ENCODE measurements around the gene PASD1.
"Not testable (repeated sequence)": the region's sequence is repeated elsewhere in the genome, so short reads cannot be mapped to it uniquely, and the experiment has no call there.

Gene PASD1

GRCh38 chrX:151680805-151681204 is 117.3 kb downstream of the PASD1 start:
- no peaks in the 10 kb centered on the region for H3K9me3 ChIP-seq (ENCODE audit: control insufficient read depth in 2 of 2, low read length in 2 of 2)
- H3K36me3 ChIP-seq (ENCODE audit: control insufficient read depth in 2 of 2, insufficient read depth in 2 of 2, low read length in 2 of 2) = no peaks in the 10 kb centered on the region
- H3K4me1 ChIP-seq (ENCODE audit: control insufficient read depth in 2 of 2, insufficient read depth in 2 of 2, low read length in 2 of 2) = no peaks in the 10 kb centered on the region
- peaks cover 0 to 9% of the 10 kb centered on the region in 2 donors for H3K27me3 ChIP-seq (ENCODE audit: control insufficient read depth in 2 of 2, insufficient read depth in 2 of 2, low read length in 2 of 2)
- no peak overlapping the region for H3K27ac ChIP-seq (ENCODE audit: low read depth in 2 of 2, low read length in 2 of 2)
- no peak overlapping the region for H3K9ac ChIP-seq (ENCODE audit: low read depth in 1 of 2, low read length in 2 of 2)
- no peak overlapping the region for H3K4me3 ChIP-seq (ENCODE audit: low read length in 2 of 2)

- Histone ChIP-seq H3K9me3 (ENCODE audit: control insufficient read depth in 2 of 2, low read length in 2 of 2) (no peaks in the 10 kb centered on the region), H3K27ac (ENCODE audit: low read depth in 2 of 2, low read length in 2 of 2) (no peak overlapping the region), H3K27me3 (ENCODE audit: control insufficient read depth in 2 of 2, insufficient read depth in 2 of 2, low read length in 2 of 2) (peaks cover 0 to 6% of the 10 kb centered on the region in 2 donors), H3K36me3 (ENCODE audit: control insufficient read depth in 2 of 2, insufficient read depth in 2 of 2, low read length in 2 of 2) (no peaks in the 10 kb centered on the region), H3K9ac (ENCODE audit: low read depth in 1 of 2, low read length in 2 of 2) (no peak overlapping the region), H3K4me1 (ENCODE audit: control insufficient read depth in 2 of 2, insufficient read depth in 2 of 2, low read length in 2 of 2) (no peaks in the 10 kb centered on the region), H3K4me3 (ENCODE audit: low read length in 2 of 2) (no peak overlapping the region)
Observed at GRCh38 chrX:151687635-151688034, 124.2 kb downstream of the PASD1 start.

GRCh38 chrX:151688695-151689094 is 125.2 kb downstream of the PASD1 start:
- H3K27me3 ChIP-seq (ENCODE audit: control insufficient read depth in 2 of 2, insufficient read depth in 2 of 2, low read length in 2 of 2) = peaks cover 0 to 5% of the 10 kb centered on the region in 2 donors

GRCh38 chrX:151692825-151693224 is 129.3 kb downstream of the PASD1 start:
- Histone ChIP-seq H3K4me1 (ENCODE audit: control insufficient read depth in 2 of 2, insufficient read depth in 2 of 2, low read length in 2 of 2) (no peaks in the 10 kb centered on the region), H3K9me3 (ENCODE audit: control insufficient read depth in 2 of 2, low read length in 2 of 2) (no peaks in the 10 kb centered on the region), H3K27me3 (ENCODE audit: control insufficient read depth in 2 of 2, insufficient read depth in 2 of 2, low read length in 2 of 2) (peaks cover 0 to 6% of the 10 kb centered on the region in 2 donors), H3K27ac (ENCODE audit: low read depth in 2 of 2, low read length in 2 of 2) (no peak overlapping the region), H3K4me3 (ENCODE audit: low read length in 2 of 2) (no peak overlapping the region), H3K9ac (ENCODE audit: low read depth in 1 of 2, low read length in 2 of 2) (no peak overlapping the region), H3K36me3 (ENCODE audit: control insufficient read depth in 2 of 2, insufficient read depth in 2 of 2, low read length in 2 of 2) (no peaks in the 10 kb centered on the region)

More at GRCh38 chrX:151688695-151689094, 125.2 kb downstream of the PASD1 start:
- Histone ChIP-seq H3K27ac (ENCODE audit: low read depth in 2 of 2, low read length in 2 of 2) (no peak overlapping the region), H3K4me1 (ENCODE audit: control insufficient read depth in 2 of 2, insufficient read depth in 2 of 2, low read length in 2 of 2) (no peaks in the 10 kb centered on the region), H3K9ac (ENCODE audit: low read depth in 1 of 2, low read length in 2 of 2) (no peak overlapping the region), H3K36me3 (ENCODE audit: control insufficient read depth in 2 of 2, insufficient read depth in 2 of 2, low read length in 2 of 2) (no peaks in the 10 kb centered on the region), H3K4me3 (ENCODE audit: low read length in 2 of 2) (no peak overlapping the region), H3K9me3 (ENCODE audit: control insufficient read depth in 2 of 2, low read length in 2 of 2) (no peaks in the 10 kb centered on the region)

- H3K9me3 ChIP-seq (ENCODE audit: control insufficient read depth in 2 of 2, low read length in 2 of 2) = no peaks in the 10 kb centered on the region
Observed at GRCh38 chrX:151694121-151694520, 130.6 kb downstream of the PASD1 start.

GRCh38 chrX:151694661-151695582 is 131.4 kb downstream of the PASD1 start, which contains the start of gene PRRG3:
PRRG3 (plus strand) TSS chrX:151695458; CDS start chrX:151698815, 3,357 bp downstream.
- Histone ChIP-seq H3K4me3 (ENCODE audit: low read length in 2 of 2) (no peak within 1 kb of the TSS), H3K36me3 (ENCODE audit: control insufficient read depth in 2 of 2, insufficient read depth in 2 of 2, low read length in 2 of 2) (no peaks in the 10 kb centered on the region), H3K4me1 (ENCODE audit: control insufficient read depth in 2 of 2, insufficient read depth in 2 of 2, low read length in 2 of 2) (no peaks in the 10 kb centered on the region), H3K27me3 (ENCODE audit: control insufficient read depth in 2 of 2, insufficient read depth in 2 of 2, low read length in 2 of 2) (peaks cover 0 to 6% of the 10 kb centered on the region in 2 donors), H3K9me3 (ENCODE audit: control insufficient read depth in 2 of 2, low read length in 2 of 2) (no peaks in the 10 kb centered on the region), H3K9ac (ENCODE audit: low read depth in 1 of 2, low read length in 2 of 2) (no peak within 1 kb of the TSS), H3K27ac (ENCODE audit: low read depth in 2 of 2, low read length in 2 of 2) (no peak within 1 kb of the TSS)

More at GRCh38 chrX:151694121-151694520, 130.6 kb downstream of the PASD1 start:
- Histone ChIP-seq H3K36me3 (ENCODE audit: control insufficient read depth in 2 of 2, insufficient read depth in 2 of 2, low read length in 2 of 2) (no peaks in the 10 kb centered on the region), H3K4me1 (ENCODE audit: control insufficient read depth in 2 of 2, insufficient read depth in 2 of 2, low read length in 2 of 2) (no peaks in the 10 kb centered on the region), H3K4me3 (ENCODE audit: low read length in 2 of 2) (no peak overlapping the region), H3K9ac (ENCODE audit: low read depth in 1 of 2, low read length in 2 of 2) (no peak overlapping the region), H3K27ac (ENCODE audit: low read depth in 2 of 2, low read length in 2 of 2) (no peak overlapping the region), H3K27me3 (ENCODE audit: control insufficient read depth in 2 of 2, insufficient read depth in 2 of 2, low read length in 2 of 2) (peaks cover 0 to 6% of the 10 kb centered on the region in 2 donors)

GRCh38 chrX:151695583-151696340 is 132.3 kb downstream of the PASD1 start:
- H3K9me3 ChIP-seq (ENCODE audit: control insufficient read depth in 2 of 2, low read length in 2 of 2) = no peaks in the 10 kb centered on the region
- no peak overlapping the region for H3K9ac ChIP-seq (ENCODE audit: low read depth in 1 of 2, low read length in 2 of 2)
- peaks cover 0 to 6% of the 10 kb centered on the region in 2 donors for H3K27me3 ChIP-seq (ENCODE audit: control insufficient read depth in 2 of 2, insufficient read depth in 2 of 2, low read length in 2 of 2)
- H3K4me1 ChIP-seq (ENCODE audit: control insufficient read depth in 2 of 2, insufficient read depth in 2 of 2, low read length in 2 of 2) = no peaks in the 10 kb centered on the region
- no peak overlapping the region for H3K27ac ChIP-seq (ENCODE audit: low read depth in 2 of 2, low read length in 2 of 2)
- H3K36me3 ChIP-seq (ENCODE audit: control insufficient read depth in 2 of 2, insufficient read depth in 2 of 2, low read length in 2 of 2) = no peaks in the 10 kb centered on the region
- no peak overlapping the region for H3K4me3 ChIP-seq (ENCODE audit: low read length in 2 of 2)

- not testable (repeated sequence) for H3K36me3 ChIP-seq (ENCODE audit: control insufficient read depth in 2 of 2, insufficient read depth in 2 of 2, low read length in 2 of 2); H3K4me3 ChIP-seq (ENCODE audit: low read length in 2 of 2); H3K9ac ChIP-seq (ENCODE audit: low read depth in 1 of 2, low read length in 2 of 2); H3K4me1 ChIP-seq (ENCODE audit: control insufficient read depth in 2 of 2, insufficient read depth in 2 of 2, low read length in 2 of 2); H3K27ac ChIP-seq (ENCODE audit: low read depth in 2 of 2, low read length in 2 of 2); H3K9me3 ChIP-seq (ENCODE audit: control insufficient read depth in 2 of 2, low read length in 2 of 2); H3K27me3 ChIP-seq (ENCODE audit: control insufficient read depth in 2 of 2, insufficient read depth in 2 of 2, low read length in 2 of 2)
Observed at GRCh38 chrX:151697082-151697481, 133.6 kb downstream of the PASD1 start.

- Histone ChIP-seq H3K4me1 (ENCODE audit: control insufficient read depth in 2 of 2, insufficient read depth in 2 of 2, low read length in 2 of 2) (no peaks in the 10 kb centered on the region), H3K9ac (ENCODE audit: low read depth in 1 of 2, low read length in 2 of 2) (no peak overlapping the region), H3K9me3 (ENCODE audit: control insufficient read depth in 2 of 2, low read length in 2 of 2) (no peaks in the 10 kb centered on the region), H3K4me3 (ENCODE audit: low read length in 2 of 2) (no peak overlapping the region), H3K36me3 (ENCODE audit: control insufficient read depth in 2 of 2, insufficient read depth in 2 of 2, low read length in 2 of 2) (no peaks in the 10 kb centered on the region), H3K27me3 (ENCODE audit: control insufficient read depth in 2 of 2, insufficient read depth in 2 of 2, low read length in 2 of 2) (peaks cover 0 to 6% of the 10 kb centered on the region in 2 donors), H3K27ac (ENCODE audit: low read depth in 2 of 2, low read length in 2 of 2) (no peak overlapping the region)
Observed at GRCh38 chrX:151697522-151697921, 134.0 kb downstream of the PASD1 start.

- no peaks in the 10 kb centered on the region for H3K4me1 ChIP-seq (ENCODE audit: control insufficient read depth in 2 of 2, insufficient read depth in 2 of 2, low read length in 2 of 2)
- H3K9me3 ChIP-seq (ENCODE audit: control insufficient read depth in 2 of 2, low read length in 2 of 2) = no peaks in the 10 kb centered on the region
- H3K27me3 ChIP-seq (ENCODE audit: control insufficient read depth in 2 of 2, insufficient read depth in 2 of 2, low read length in 2 of 2) = peaks cover 0 to 4% of the 10 kb centered on the region in 2 donors
- no peak overlapping the region for H3K27ac ChIP-seq (ENCODE audit: low read depth in 2 of 2, low read length in 2 of 2)
- no peaks in the 10 kb centered on the region for H3K36me3 ChIP-seq (ENCODE audit: control insufficient read depth in 2 of 2, insufficient read depth in 2 of 2, low read length in 2 of 2)
- H3K4me3 ChIP-seq (ENCODE audit: low read length in 2 of 2) = no peak overlapping the region
- H3K9ac ChIP-seq (ENCODE audit: low read depth in 1 of 2, low read length in 2 of 2) = no peak overlapping the region
Observed at GRCh38 chrX:151698485-151698884, 135.0 kb downstream of the PASD1 start.

Data from mucosa of rectum (tissue), 2 donors.